HEK293 (cell line): ENCODE measurements around the gene ZNF688.

Experiments used
- MYNN ChIP-seq: fragments of 450-650 bp; formaldehyde crosslinking; IDR thresholded peaks from 2 replicates; pipeline ENCODE4 v1.5.1; 2016; ENCODE audit warnings: missing biosample characterization, missing genetic modification characterization, borderline replicate concordance
- YY1 ChIP-seq: fragments of 450-650 bp; formaldehyde crosslinking; IDR thresholded peaks from 2 replicates; pipeline ENCODE4 v1.5.1; 2018; ENCODE audit warnings: missing biosample characterization, missing genetic modification characterization
- ZNF121 ChIP-seq: fragments of 450-650 bp; formaldehyde crosslinking; IDR thresholded peaks from 2 replicates; pipeline ENCODE4 v1.5.1; 2016; ENCODE audit warnings: missing biosample characterization, missing genetic modification characterization
- ZNF138 ChIP-seq: fragments of 450-650 bp; formaldehyde crosslinking; IDR thresholded peaks from 2 replicates; pipeline ENCODE4 v1.5.1; 2016; ENCODE audit warnings: missing biosample characterization, missing genetic modification characterization, borderline replicate concordance
- ZNF146 ChIP-seq: fragments of 450-650 bp; formaldehyde crosslinking; IDR thresholded peaks from 2 replicates; pipeline ENCODE4 v1.5.1; 2016; ENCODE audit warnings: missing biosample characterization, missing genetic modification characterization
- ZNF274 ChIP-seq, 2 experiments: fragments of 200-500 bp in 1 of 2; fragments of 450-650 bp in 1 of 2; sonication (Bioruptor generic) in 1 of 2; formaldehyde crosslinking in 1 of 2; IDR thresholded peaks; 2 replicates each; pipeline versions ENCODE4 v1.5.1 to v1.6.1; 2014 to 2016; ENCODE audit warnings: borderline replicate concordance in 1 of 2, inconsistent platforms in 1 of 2, low read length in 1 of 2, missing biosample characterization in 1 of 2, missing genetic modification characterization in 1 of 2
- ZNF416 ChIP-seq: fragments of 450-650 bp; formaldehyde crosslinking; IDR thresholded peaks from 2 replicates; pipeline ENCODE4 v1.5.1; 2016; ENCODE audit warnings: missing biosample characterization, missing genetic modification characterization
- ZNF626 ChIP-seq: fragments of 450-650 bp; sonication (Bioruptor Pico); formaldehyde crosslinking; IDR thresholded peaks from 2 replicates; pipeline ENCODE4 v1.5.1; 2018; ENCODE audit warnings: missing biosample characterization, missing genetic modification characterization, inconsistent platforms
- TF ChIP-seq, protein P1 (sequence below): fragments of 450-650 bp; formaldehyde crosslinking; IDR thresholded peaks from 2 replicates; pipeline ENCODE4 v1.5.1; 2016; ENCODE audit warnings: missing biosample characterization, missing genetic modification characterization

DNA sequence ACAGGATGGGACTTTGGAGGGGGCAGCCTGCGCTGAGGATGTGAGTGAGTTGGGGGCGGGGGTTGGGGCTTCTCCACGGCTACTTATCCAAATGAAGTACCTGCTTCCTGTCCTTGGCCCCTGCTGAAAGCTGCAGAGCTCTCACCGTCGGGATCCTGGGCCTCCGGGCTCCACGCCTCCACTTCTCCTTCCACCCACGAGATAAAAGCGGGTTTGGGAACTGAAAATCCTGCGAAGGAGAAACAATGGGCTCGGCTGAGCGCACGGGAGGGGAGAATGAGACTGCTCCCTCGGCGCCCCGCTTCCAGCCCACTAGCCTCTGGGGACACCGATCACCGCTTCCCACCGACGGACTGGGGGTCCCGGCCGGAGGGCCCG is 13.5 kb upstream of the ZNF688 start:
- TF ChIP-seq ZNF416 (no peak), ZNF274 (IDR thresholded peaks at IDR 0.05; ENCODE audit: low read length) (no peak), ZNF274 (tag by site-specific recombination; IDR thresholded peaks at IDR 0.05; ENCODE audit: borderline replicate concordance) (no peak), ZNF138 (no peak), ZNF121 (tag by site-specific recombination) (no peak), ZNF626 (tag by site-specific recombination) (no peak), MYNN (tag by site-specific recombination) (no peak), ZNF146 (tag by site-specific recombination) (no peak), YY1 (tag by site-specific recombination) (no peak)
- TF ChIP-seq, protein P1, sequence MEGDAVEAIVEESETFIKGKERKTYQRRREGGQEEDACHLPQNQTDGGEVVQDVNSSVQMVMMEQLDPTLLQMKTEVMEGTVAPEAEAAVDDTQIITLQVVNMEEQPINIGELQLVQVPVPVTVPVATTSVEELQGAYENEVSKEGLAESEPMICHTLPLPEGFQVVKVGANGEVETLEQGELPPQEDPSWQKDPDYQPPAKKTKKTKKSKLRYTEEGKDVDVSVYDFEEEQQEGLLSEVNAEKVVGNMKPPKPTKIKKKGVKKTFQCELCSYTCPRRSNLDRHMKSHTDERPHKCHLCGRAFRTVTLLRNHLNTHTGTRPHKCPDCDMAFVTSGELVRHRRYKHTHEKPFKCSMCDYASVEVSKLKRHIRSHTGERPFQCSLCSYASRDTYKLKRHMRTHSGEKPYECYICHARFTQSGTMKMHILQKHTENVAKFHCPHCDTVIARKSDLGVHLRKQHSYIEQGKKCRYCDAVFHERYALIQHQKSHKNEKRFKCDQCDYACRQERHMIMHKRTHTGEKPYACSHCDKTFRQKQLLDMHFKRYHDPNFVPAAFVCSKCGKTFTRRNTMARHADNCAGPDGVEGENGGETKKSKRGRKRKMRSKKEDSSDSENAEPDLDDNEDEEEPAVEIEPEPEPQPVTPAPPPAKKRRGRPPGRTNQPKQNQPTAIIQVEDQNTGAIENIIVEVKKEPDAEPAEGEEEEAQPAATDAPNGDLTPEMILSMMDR = no peak
